Activated naive CD8-positive, alpha-beta T cell (primary cell): Measurements from ENCODE around the gene MCHR2.

Experiments used
- H3K27ac Mint-ChIP-seq: one replicate; pipeline ENCODE4 v1.8.0; 2021; ENCODE audit warnings: mixed read lengths
- H3K27me3 Mint-ChIP-seq: one replicate; pipeline ENCODE4 v1.8.0; 2021; ENCODE audit warnings: mixed read lengths
- H3K36me3 Mint-ChIP-seq: one replicate; pipeline ENCODE4 v1.8.0; 2021; ENCODE audit warnings: mixed read lengths
- H3K4me1 Mint-ChIP-seq: one replicate; pipeline ENCODE4 v1.8.0; 2021; ENCODE audit warnings: low read depth, mixed read lengths
- H3K4me3 Mint-ChIP-seq: one replicate; pipeline ENCODE4 v1.8.0; 2021; ENCODE audit warnings: mild to moderate bottlenecking, mixed read lengths
- H3K9me3 Mint-ChIP-seq: one replicate; pipeline ENCODE4 v1.8.0; 2021; ENCODE audit warnings: low read depth, mixed read lengths

Gene MCHR2

GRCh38 chr6:99873084-99873483 is 120.9 kb downstream of the MCHR2 start:
- no peak overlapping the region for H3K27ac Mint-ChIP-seq
- peaks cover 15% of the 10 kb centered on the region for H3K27me3 Mint-ChIP-seq
- H3K4me1 Mint-ChIP-seq: no peaks in the 10 kb centered on the region
- H3K9me3 Mint-ChIP-seq: no peaks in the 10 kb centered on the region
- H3K36me3 Mint-ChIP-seq: no peaks in the 10 kb centered on the region
- H3K4me3 Mint-ChIP-seq: no peak overlapping the region

- no peak overlapping the region for H3K4me3 Mint-ChIP-seq
- no peaks in the 10 kb centered on the region for H3K4me1 Mint-ChIP-seq
- H3K36me3 Mint-ChIP-seq: no peaks in the 10 kb centered on the region
- H3K27ac Mint-ChIP-seq: no peak overlapping the region
- H3K9me3 Mint-ChIP-seq: no peaks in the 10 kb centered on the region
- peaks cover 15% of the 10 kb centered on the region for H3K27me3 Mint-ChIP-seq
Measured at GRCh38 chr6:99871641-99872040, 122.4 kb downstream of the MCHR2 start.
